DMS153 (cell line): ENCODE results near the gene APOO.
"Not testable (repeated sequence)": the region's sequence is repeated elsewhere in the genome, so short reads cannot be mapped to it uniquely, and the experiment has no call there.

Source experiments
- DNase-seq: peaks from one replicate; lab custom pipeline; 2025; lab: John Stamatoyannopoulos, UW

APOO gene

DNA sequence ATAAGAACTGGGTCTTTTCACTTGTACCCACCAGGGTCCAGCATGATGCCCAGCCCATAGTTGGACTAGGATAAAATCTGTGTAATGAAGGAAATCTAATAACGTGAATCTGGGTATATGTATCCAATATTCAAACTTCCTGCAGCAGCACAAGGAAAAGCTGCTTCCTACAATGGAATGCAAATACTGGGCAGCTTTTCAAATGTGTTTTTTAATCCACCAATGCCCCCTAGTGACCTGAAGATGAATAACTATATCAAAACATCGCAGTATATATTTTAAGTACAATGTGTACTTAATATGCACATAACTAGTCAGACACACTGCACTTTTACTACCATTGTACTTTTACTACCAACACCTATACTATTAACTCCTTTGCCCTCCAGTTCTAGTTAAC is 5.3 kb downstream of the APOO start:
- peak; percentile 31 for DNase-seq

DNA sequence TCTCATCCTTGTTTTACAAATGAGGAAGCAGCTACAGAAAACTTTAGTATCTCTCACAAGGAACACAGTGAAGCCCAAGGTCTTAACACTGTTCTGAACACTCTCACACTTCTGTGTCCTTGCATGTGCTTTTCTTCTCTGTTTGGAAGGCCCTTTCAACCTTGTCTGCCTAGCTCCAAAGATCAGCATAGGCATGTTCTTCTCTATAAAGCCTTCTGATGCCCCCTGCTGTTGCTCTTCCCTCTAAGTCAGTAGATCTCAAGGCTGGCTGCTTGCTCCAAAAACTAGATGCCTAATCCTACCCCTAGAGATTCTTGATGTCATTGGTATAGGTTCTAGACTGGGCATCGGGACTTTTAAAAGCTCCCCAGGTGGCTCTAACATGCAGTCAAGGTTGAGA is 5.9 kb downstream of the APOO start:
- peak; percentile 69 for DNase-seq

- no peak for DNase-seq
Observed at GRCh38 chrX:23901060-23901459, 6.7 kb downstream of the APOO start.

DNA sequence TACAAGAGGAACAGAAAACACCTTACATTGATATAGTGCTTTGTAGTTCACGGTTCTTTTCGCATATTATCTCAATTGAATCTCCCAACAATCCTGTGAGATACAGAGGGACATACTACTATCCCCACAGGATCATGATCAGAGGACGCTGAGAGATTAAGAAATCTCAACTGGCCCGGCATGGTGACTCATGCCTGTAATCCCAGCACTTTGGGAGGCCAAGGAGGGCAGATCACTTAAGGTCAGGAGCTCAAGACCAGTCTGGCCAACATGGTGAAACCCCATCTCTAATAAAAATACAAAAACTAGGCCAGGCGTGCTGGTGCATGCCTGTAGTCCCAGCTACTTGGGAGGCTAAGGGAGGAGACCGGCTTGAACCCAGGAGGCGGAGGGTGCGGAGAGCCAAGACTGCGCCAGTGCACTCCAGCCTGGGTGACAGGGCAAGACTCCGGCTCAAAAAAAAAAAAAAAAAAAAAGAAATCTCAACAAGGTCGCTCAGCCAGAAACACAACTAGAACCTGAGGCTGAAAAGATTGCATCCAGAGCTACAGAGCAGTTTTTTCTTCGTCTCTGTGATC is 7.4 kb downstream of the APOO start:
- DNase-seq: no peak

DNA sequence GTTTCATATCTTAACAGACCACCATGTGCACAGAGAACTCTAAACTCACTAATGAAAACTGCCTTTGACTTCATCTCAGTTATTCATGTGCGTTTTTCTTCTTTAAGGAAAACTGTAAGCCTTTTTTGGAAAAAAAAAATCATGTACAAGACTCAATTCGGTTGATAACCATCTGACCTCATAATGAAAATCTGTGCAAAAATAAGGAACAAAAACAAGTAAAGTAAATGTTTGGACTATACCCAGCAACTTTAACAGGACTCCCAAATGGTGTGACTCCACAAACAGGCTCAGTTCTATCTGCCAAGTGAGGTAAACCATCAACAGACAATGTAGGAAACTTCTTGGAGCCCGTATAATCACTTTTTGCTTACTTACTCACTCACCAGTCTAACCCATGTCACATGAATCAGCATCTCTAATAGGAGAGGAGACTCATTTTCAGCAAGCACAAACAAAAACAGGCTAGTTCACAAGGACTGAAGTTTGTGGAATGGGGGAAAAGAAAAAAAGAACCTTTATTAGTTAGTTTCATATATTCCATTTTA is 9.3 kb downstream of the APOO start:
- no peak for DNase-seq

DNA sequence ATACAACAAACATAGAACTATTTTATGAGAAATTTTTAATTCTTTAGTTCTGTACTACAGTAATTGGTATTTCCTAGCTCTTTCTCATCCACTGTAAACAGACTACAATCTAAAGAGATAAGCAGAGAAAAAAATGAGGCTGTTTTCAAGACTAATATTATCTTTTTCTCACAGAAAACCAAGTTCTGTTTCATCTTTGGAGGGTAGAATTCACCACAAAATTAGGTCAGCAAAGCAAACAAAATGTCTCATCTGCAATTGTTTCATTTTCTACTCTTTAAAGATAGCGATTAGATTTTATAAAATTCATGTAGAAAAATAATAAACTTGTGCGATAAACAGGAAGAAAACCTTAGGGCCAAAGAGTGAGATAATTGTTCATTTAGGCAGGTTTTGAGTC is 10.8 kb downstream of the APOO start:
- no peak for DNase-seq

- not testable (repeated sequence) for DNase-seq
Observed at GRCh38 chrX:23896539-23896938, 11.2 kb downstream of the APOO start.

- DNase-seq: not testable (repeated sequence)
Observed at GRCh38 chrX:23894993-23895392, 12.7 kb downstream of the APOO start.

- no peak for DNase-seq
Observed at GRCh38 chrX:23890933-23891332, 16.8 kb downstream of the APOO start.

DNA sequence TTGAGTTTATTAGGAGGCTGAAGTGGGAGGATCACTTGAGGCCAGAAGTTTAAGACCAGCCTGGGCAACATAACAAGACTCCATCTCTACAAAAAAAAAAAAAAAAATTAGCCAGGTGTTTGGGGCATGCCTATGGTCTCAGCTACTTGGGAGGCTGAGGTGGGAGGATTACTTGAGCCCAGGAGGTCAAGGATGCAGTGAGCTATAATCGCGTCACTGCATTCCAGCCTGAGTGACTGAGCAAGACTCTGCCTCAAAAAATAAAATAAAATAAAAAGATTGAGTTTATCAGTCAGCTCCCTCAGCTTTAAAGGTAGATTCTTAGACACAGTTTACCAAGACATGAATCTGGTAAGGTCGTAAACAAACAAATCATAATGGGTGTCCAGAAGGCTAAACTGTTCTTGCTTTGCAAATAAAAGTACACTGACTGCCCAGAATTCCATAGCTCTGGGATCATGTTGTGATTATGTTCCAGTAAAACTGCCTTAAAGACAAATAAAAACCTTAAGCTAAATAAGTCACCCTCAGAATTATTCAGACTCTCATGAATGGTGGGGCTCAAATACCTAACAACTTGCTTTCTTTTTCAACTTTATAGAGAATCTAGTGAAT is 18.7 kb downstream of the APOO start:
- no peak for DNase-seq

GRCh38 chrX:23887918-23888317 is 19.8 kb downstream of the APOO start:
- DNase-seq: no peak

DNA sequence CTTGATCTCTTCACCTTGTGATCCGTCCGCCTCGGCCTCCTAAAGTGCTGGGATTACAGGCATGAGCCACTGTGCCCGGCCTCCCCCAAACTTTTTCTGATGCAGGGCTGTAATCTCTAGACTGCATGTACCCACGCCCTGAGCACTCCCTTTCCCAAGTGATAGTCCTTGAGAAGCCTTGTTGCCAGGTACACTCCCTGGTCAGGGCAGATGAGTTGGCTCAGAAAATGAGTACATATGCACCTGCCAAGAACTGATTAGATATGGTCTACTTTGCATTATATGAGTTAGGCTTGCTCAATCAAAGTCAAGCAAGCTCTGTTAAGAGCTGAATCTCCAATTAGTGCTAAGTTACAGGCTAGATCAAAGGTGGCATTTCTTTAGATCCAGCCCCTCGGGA is 20.3 kb downstream of the APOO start:
- DNase-seq: no peak

DNA sequence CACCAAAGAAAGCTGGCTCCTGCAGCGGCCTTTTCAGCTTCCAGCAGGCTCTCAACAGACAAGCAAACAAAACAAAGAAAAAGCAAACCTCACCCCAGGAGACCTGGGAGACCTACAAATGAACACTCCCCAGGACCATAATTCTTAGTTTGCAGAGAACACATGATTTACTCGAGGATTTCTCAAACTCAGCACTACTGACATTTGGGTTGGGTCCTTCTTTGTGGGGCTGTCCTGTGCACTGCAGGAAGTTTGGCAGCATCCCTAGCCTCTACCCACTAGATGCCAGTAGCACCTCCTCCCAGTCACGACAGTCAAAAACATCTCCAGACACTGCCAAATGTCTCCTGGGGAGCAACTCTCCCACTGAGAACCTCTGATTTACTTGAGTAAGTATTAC is 21.9 kb downstream of the APOO start:
- DNase-seq: no peak

- DNase-seq: no peak
Observed at GRCh38 chrX:23884427-23885024, 23.2 kb downstream of the APOO start.

DNA sequence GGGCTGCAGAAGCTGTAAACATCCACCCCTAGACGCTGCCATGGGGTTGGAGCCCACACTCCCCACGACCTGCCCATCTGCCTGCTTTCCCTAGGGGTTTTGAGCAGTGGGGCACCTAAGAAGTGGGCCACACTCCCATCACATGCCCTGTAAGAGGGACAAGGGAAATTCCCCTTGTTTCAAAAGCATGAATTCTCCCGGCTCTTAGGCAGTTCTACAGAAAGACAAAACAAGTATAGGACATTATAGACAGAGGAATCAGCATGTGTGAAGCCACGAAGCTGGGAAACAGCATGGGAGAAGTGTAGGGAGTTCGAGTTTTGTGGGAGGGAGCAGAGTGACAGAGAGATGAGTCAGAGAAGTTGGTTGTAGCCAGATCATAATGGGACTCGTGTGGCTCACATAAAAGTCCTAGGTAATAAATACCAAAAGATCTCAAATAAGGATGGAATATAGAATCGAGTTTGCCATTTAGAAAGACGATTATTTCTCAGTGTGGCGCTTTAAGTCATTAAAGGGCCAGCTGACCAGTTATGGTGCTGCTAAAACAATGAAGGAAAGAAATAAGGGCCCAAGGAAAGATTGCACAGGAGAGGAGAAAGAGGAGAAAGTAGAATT is 23.9 kb downstream of the APOO start:
- no peak for DNase-seq

GRCh38 chrX:23879380-23880090 is 28.2 kb downstream of the APOO start:
- DNase-seq: no peak

DNA sequence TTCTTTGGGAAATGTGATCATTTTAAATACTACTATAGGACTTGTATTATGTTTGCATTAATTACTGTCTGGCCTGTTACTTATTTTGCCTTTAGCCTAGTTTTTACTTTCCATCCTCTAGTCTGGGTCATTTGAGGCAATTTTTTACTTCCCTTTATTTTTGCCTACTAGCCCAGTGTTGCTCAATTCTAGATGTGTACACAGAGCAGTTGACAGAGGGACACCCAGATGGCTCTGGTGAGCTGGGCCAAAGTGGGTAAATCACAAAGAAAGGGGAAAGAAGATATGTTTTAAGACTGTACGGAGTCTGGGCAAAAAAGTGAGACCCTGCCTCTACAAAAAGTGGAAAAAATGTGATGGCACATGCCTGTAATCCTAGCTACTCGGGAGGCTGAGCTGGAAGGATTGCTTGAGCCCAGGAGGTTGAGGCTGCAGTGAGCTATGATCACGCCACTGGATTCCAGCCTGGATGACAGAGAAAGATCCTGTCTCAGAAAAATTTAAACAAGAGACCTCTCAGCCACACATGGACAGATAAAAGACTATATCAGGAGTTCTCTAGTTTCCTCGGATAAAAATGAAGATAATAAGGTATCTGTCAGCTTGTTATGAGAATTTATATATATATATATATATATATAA is 35.7 kb downstream of the APOO start:
- no peak for DNase-seq

GRCh38 chrX:23870041-23870440 is 37.7 kb downstream of the APOO start:
- no peak for DNase-seq

GRCh38 chrX:23864742-23865326 is 42.9 kb downstream of the APOO start:
- no peak for DNase-seq

DNA sequence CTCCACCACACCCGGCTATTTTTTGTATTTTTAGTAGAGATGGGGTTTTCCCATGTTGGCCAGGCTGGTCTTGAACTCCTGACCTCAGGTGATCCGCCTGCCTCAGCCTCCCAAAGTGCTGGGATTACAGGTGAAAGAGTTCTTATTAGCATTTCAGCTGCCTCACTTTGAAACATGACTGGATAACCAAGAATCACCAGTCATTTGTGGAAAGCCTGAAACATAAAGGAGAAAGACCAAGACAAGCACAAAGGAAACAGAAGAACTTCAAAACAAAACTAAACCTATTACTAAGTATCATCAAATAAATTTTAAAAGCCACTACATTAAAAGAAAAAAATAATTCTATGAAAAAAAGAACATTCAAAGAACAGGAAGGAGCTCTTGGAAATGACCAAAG is 45.8 kb downstream of the APOO start:
- not testable (repeated sequence) for DNase-seq

GRCh38 chrX:23861215-23861896 is 46.4 kb downstream of the APOO start:
- no peak for DNase-seq
